GM21619 (cell line): ENCODE measurements around the gene C12orf42.
"Not testable (repeated sequence)": the region's sequence is repeated elsewhere in the genome, so short reads cannot be mapped to it uniquely, and the experiment has no call there.

ENCODE experiments used
- ATAC-seq: cut with Tn5 transposase; IDR thresholded peaks from one replicate; pipeline ENCODE4 v1.9.1; 2021; ENCODE audit not compliant: unreplicated experiment

C12orf42 gene

DNA sequence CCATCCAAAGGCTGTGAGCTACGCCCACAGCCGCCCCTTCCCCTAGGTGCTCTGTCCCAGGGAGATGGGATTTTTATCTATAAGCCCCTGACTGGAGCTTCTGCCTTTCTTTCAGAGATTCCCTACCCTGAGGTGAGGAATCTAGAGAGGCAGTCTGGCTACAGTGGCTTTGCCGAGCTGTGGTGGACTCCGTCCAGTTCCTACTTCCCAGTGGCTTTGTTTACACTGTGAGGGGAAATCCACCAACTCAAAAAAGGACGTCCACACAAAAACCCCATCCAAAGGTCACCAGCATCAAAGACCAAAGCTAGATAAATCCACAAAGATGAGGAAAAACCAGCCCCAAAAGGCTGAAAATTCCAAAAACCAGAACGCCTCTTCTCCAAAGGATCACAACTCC, 70.1 kb downstream of the C12orf42 start:
- ATAC-seq = not testable (repeated sequence)

- not testable (repeated sequence) for ATAC-seq
These were observed 70.8 kb downstream of the C12orf42 start for GRCh38 chr12:103424849-103425586.

- no peak for ATAC-seq
These were observed 72.3 kb downstream of the C12orf42 start for GRCh38 chr12:103423516-103423910.

DNA sequence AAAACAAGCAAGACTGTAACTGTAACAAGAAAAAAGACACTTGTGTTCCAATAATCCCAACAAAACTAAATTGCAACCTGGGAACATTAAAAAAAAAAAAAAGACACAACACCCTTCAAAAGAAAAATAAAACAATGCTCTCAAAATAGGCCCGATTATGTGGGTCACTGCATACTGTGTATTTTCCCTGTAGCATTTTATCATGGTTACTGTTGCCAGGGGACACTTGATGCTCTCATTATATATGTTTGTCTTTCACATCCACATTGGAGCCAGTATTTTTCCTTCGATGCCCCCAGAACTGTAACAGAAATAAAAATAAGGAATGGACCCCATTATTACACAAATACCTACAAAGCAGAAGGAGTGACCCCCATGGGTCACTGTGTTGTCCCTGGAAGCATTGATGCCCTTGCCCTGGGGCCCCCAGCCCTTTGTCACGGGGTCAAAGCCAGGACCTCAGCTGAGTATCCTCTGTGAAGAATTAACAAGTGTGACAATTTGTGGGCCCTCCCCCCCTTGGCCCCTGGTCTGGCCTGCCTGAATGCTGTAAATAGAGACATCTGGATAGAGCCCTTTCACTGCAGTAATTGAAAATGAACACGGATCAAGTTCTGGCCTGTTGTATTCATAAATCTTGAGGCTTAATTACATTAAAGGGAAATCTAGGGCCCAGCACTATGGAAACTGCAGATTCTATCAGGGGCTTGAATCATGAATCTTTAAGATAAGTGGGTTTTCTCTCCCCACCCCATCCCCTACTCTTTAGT, 72.8 kb downstream of the C12orf42 start:
- ATAC-seq = no peak

- ATAC-seq = no peak
These were observed 73.4 kb downstream of the C12orf42 start for GRCh38 chr12:103422328-103422727.

DNA sequence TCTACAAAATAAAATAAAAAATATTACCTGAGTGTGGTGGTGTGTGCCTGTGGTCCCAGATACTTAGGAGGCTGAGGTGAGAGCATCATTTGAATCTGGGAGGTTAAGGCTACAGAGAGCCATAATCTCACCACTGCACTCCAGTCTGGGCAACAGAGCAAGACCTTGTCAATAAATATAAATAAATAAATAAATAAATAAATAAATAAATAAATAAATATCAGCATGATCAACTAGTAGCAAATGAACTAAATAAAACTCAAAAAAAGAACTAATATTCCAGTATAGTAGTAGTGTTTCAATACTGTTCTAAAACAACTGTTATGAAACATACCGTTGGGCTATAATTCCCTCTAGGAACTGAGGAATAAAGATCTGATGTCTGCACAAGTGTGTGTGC, 74.4 kb downstream of the C12orf42 start:
- ATAC-seq = no peak

- ATAC-seq = no peak
These were observed 80.1 kb downstream of the C12orf42 start for GRCh38 chr12:103415681-103416080.

DNA sequence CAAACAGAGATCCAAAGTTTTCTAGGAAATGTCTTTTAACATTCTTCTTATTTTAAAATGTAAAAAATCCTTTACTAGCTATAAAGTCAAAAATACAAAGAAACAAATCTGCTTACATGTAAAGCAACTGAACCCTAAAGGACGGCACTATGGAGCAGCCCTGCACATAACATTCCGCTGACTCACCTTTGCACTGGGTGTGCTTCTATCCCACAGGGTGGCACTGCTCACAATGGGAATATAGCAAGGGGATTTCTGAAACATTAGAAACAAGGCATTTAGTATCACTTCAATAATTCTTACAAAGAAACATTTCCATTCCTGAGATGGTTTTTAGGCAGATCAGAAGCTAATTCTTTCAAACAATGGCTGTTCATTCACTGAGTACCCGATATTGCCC, 94.3 kb downstream of the C12orf42 start:
- ATAC-seq = no peak

DNA sequence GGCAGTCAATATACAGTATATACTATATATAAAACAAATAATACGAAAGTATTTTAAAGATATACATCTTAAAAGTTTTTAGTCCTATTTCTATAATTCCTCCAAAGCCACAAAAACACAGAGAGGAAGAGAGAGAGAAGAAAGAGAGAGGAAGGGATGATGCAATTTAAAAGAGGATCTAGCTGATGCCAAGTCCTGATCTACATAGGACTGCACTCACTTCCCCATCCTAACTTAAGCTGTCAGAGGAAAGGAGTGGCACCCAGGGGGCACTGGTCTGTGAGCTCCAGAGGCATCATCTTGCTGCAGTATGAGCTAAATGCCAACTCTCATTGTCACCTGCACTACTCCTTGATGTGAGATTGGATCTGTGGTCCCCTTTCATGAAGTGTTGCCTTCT, 95.8 kb downstream of the C12orf42 start:
- ATAC-seq = no peak

DNA sequence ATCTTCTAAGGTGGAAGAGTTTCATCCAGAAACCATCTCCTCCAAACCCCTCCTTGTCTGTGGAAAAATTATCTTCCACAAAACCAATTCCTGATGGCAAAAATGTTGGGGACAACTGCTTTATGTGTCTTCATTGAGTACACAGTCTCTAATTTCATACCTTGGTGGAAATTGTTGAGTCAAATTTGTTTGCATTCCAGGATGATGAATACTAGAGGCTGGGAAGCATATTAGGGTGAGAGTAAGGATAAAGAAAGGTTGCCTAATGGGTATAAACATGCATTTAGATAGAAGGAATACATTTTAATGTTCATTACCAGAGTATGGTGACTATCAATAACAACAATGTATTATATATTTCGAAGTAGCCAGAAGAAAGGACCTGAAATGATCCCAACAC, 98.2 kb downstream of the C12orf42 start:
- ATAC-seq = no peak

- peak; percentile 98 for ATAC-seq
These were observed 103.0 kb downstream of the C12orf42 start for GRCh38 chr12:103392722-103393121.

DNA sequence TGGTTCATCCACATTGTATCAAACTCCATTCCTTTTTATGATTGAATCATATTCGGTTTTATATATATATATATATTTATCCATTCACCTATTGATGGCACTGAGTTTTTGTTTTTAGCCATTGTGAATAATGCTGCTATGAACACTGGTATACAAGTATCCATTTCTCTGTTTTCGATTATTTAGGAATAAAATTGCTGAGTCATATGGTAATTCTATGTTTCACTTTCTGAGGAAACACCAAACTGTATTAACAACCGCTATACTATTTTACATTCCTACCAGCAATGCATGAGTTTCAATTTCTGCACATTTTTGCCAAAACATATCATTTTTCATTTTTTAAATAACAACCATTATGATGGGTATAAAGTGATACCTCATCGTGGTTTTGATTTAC, 104.7 kb downstream of the C12orf42 start:
- no peak for ATAC-seq

GRCh38 chr12:103387385-103387784, 108.4 kb downstream of the C12orf42 start:
- ATAC-seq = no peak

DNA sequence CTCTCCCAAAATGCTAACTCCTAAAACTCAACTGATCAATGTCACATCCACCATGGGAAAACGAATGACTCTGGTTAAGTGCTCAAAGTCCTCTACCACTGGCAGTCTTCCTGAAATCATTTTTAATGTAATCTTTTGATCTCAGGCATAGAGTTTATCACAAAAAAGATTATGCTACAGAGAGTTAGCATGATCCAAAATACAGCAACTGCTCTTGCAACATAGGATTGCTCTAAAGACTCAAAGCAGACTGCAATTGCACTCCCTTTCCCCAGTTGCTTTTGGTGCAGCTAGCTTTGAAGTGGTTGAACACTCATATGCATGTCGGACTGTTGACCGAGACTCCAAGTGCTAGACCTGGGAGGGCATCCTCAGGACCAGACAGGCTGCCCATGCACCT, 109.3 kb downstream of the C12orf42 start:
- no peak for ATAC-seq

- no peak for ATAC-seq
These were observed 112.9 kb downstream of the C12orf42 start for GRCh38 chr12:103382736-103383346.

GRCh38 chr12:103382119-103382518, 113.6 kb downstream of the C12orf42 start:
- ATAC-seq = no peak

- no peak for ATAC-seq
These were observed 116.1 kb downstream of the C12orf42 start for GRCh38 chr12:103379670-103380069.

DNA sequence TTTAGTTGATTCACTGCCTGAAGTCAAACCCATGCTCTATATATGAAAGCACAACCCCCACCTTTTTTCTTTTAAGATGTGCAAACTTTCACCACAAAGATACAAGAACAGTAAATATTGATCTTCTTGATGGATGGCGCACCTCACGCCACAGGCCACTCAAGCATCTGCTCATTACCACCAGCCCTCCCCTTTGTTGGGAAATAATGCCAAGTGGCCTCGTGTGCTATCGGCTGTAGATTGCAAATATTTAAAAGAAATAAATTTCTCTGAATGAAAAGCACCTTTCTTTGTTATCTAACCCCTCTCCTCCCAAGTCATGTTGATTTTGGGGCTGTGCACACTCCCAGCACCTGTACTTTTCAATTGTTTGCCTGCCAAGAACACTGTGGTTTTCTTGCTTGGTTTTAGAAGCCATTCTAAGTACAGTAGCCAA, 122.7 kb downstream of the C12orf42 start:
- no peak for ATAC-seq

- peak; percentile 84 for ATAC-seq
These were observed 125.8 kb downstream of the C12orf42 start for GRCh38 chr12:103369929-103370328.

- ATAC-seq = no peak
These were observed 127.6 kb downstream of the C12orf42 start for GRCh38 chr12:103368167-103368566.

- no peak for ATAC-seq
These were observed 141.4 kb downstream of the C12orf42 start for GRCh38 chr12:103354403-103354802.

DNA sequence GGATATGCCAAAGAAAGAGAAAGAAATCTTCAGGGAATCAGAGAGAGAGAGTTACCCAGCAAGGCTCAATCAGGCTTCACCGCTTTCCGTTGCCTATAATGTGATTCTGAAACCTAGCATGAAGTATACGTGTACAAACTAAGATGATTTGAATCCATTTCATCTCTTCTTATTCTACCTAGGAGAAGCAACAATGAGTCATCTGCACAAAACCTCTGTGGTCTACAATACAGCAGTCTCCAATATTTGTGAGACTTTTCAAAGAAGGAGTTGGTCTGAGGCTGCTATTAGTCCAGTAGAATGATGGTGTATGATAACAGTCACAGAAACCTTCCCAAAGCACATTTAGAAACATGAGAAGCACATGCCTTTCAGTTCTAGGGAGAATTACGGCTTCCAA, 141.9 kb downstream of the C12orf42 start:
- no peak for ATAC-seq
